HL-60 (cell line): Measurements from ENCODE around the gene ERBB4.

Experiments
- DNase-seq, 2 experiments: peaks; one replicate each; pipeline ENCODE4 v3.0.0-alpha.2; 2010 to 2020; ENCODE audit warnings: low read depth in 1 of 2, low spot score in 1 of 2
- H3K27ac ChIP-seq: fragments of 250-450 bp; sonication (Bioruptor Pico); replicated peaks from 2 replicates; pipeline ENCODE4 v1.5.1; 2020; ENCODE audit warnings: mild to moderate bottlenecking, moderate library complexity
- H3K27me3 ChIP-seq: fragments of 250-450 bp; sonication (Bioruptor Pico); 2 replicates; pipeline ENCODE4 v1.5.1; 2021; ENCODE audit warnings: mild to moderate bottlenecking, moderate library complexity; ENCODE audit not compliant: insufficient read depth, poor library complexity, severe bottlenecking
- H3K4me3 ChIP-seq: replicated peaks from 2 replicates; pipeline ENCODE4 v1.5.1; 2011; ENCODE audit warnings: mild to moderate bottlenecking, control low read depth, low read length; ENCODE audit not compliant: insufficient read depth
- CTCF ChIP-seq: IDR thresholded peaks from one replicate; pipeline ENCODE4 v1.5.1; 2011; ENCODE audit warnings: low read length, control low read depth, inconsistent platforms; ENCODE audit not compliant: insufficient read depth
- GABPA ChIP-seq: IDR thresholded peaks from 2 replicates; pipeline ENCODE4 v1.6.1; 2012; ENCODE audit warnings: low read depth
- POLR2AphosphoS5 ChIP-seq: IDR thresholded peaks from 2 replicates; pipeline ENCODE4 v1.6.1; 2012; ENCODE audit warnings: low read depth
- SPI1 ChIP-seq: IDR thresholded peaks from 2 replicates; pipeline ENCODE4 v1.6.1; 2012; ENCODE audit warnings: low read depth, mild to moderate bottlenecking, borderline replicate concordance
- TF ChIP-seq, protein P1 (sequence below): IDR thresholded peaks from 2 replicates; pipeline ENCODE4 v1.6.1; 2012; ENCODE audit warnings: low read depth; ENCODE audit not compliant: insufficient replicate concordance

The ERBB4 gene

GRCh38 chr2:211946960-211947359 lies 591.6 kb downstream of the ERBB4 start:
- no peak overlapping the region for H3K27ac ChIP-seq
- no peak for DNase-seq
- H3K27me3 ChIP-seq: no peaks in the 10 kb centered on the region
- H3K4me3 ChIP-seq: no peak overlapping the region
- TF ChIP-seq SPI1 (no peak), GABPA (no peak), CTCF (no peak), POLR2AphosphoS5 (no peak)
- TF ChIP-seq, protein P1, sequence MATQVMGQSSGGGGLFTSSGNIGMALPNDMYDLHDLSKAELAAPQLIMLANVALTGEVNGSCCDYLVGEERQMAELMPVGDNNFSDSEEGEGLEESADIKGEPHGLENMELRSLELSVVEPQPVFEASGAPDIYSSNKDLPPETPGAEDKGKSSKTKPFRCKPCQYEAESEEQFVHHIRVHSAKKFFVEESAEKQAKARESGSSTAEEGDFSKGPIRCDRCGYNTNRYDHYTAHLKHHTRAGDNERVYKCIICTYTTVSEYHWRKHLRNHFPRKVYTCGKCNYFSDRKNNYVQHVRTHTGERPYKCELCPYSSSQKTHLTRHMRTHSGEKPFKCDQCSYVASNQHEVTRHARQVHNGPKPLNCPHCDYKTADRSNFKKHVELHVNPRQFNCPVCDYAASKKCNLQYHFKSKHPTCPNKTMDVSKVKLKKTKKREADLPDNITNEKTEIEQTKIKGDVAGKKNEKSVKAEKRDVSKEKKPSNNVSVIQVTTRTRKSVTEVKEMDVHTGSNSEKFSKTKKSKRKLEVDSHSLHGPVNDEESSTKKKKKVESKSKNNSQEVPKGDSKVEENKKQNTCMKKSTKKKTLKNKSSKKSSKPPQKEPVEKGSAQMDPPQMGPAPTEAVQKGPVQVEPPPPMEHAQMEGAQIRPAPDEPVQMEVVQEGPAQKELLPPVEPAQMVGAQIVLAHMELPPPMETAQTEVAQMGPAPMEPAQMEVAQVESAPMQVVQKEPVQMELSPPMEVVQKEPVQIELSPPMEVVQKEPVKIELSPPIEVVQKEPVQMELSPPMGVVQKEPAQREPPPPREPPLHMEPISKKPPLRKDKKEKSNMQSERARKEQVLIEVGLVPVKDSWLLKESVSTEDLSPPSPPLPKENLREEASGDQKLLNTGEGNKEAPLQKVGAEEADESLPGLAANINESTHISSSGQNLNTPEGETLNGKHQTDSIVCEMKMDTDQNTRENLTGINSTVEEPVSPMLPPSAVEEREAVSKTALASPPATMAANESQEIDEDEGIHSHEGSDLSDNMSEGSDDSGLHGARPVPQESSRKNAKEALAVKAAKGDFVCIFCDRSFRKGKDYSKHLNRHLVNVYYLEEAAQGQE: no peak

DNA sequence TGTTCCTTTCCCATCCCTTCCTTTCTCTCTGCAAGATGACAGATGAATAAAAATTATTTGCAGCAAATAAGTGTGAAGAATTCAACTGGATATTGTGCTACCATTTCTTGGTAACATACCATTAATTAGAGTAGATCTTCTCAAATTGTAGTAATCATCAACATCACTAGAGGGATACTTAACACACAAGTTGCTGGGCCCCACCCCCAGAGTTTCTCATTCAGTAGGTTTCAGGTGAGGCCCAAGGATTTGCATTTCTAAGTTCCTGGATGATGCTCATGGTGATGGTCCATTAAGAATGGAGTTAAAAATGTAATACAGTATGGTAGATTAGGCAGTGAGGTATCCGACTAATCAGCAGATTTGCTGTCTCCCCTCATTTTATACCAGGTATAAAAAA lies 594.0 kb downstream of the ERBB4 start:
- TF ChIP-seq SPI1 (no peak), POLR2AphosphoS5 (no peak), GABPA (no peak), CTCF (no peak)
- TF ChIP-seq, protein P1: no peak
- DNase-seq: no peak
- no peak overlapping the region for H3K4me3 ChIP-seq

DNA sequence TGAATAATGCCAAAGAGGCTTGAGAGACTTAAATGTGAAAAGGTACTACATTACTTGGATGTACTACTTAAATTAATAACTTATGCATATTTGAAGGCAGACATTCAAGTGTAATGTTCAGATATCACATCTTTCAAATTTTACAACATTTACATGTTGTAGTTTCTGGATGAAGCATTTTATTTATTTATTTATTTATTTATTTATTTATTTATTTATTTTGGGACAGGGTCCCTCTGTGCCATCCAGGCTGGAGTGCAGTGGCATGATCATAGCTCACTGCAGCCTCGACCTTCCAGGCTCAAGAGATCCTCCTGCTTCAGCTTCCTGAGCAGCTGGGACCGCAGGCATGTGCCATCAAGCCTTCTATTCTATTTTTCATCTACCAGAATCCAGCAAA lies 596.4 kb downstream of the ERBB4 start:
- DNase-seq: no peak
- Histone ChIP-seq H3K27me3 (no peaks in the 10 kb centered on the region), H3K4me3 (no peak overlapping the region), H3K27ac (no peak overlapping the region)
- TF ChIP-seq CTCF (no peak), SPI1 (no peak), POLR2AphosphoS5 (no peak), GABPA (no peak)
- TF ChIP-seq, protein P1: no peak

More for the DNA sequence above, 594.0 kb downstream of the ERBB4 start:
- H3K27ac ChIP-seq: no peak overlapping the region
- H3K27me3 ChIP-seq: no peaks in the 10 kb centered on the region
